Small intestine (tissue), 7 donors: ENCODE measurements around the gene ZC3H18. TPM values are rescaled to one million over a fixed set of nuclear protein-coding genes. Genes with fewer than 3 reads are reported as not detected.

Experiments used
- DNase-seq, 2 donors: peaks; one replicate each; pipeline versions ENCODE4 v3.0.0 to v3.0.0-alpha.2; 2013
- FAIRE-seq: peaks from 2 replicates; lab custom pipeline; 2012; peaks lifted over from hg19 to GRCh38; lab: Jason Lieb, UNC
- H3K27ac ChIP-seq, 3 donors: one replicate each; pipeline ENCODE4 v1.5.1; 2013; ENCODE audit warnings: low read length in 2 of 3, mild to moderate bottlenecking in 2 of 3, control low read depth in 1 of 3, inconsistent platforms in 1 of 3, low read depth in 1 of 3, moderate library complexity in 1 of 3
- H3K27me3 ChIP-seq, 3 donors: one replicate each; pipeline ENCODE4 v1.6.1; 2013; ENCODE audit warnings: low read length in 3 of 3, inconsistent platforms in 1 of 3; ENCODE audit not compliant: control insufficient read depth in 3 of 3, insufficient read depth in 3 of 3
- H3K36me3 ChIP-seq, 3 donors: one replicate each; pipeline ENCODE4 v1.6.1; 2013; ENCODE audit warnings: low read length in 3 of 3, inconsistent platforms in 1 of 3, low read depth in 1 of 3, mild to moderate bottlenecking in 1 of 3, moderate library complexity in 1 of 3; ENCODE audit not compliant: control insufficient read depth in 3 of 3, insufficient read depth in 2 of 3
- H3K4me1 ChIP-seq, 3 donors: one replicate each; pipeline ENCODE4 v1.6.1; 2013; ENCODE audit warnings: low read length in 2 of 3, inconsistent platforms in 1 of 3, low read depth in 1 of 3, mild to moderate bottlenecking in 1 of 3, moderate library complexity in 1 of 3; ENCODE audit not compliant: control insufficient read depth in 3 of 3, insufficient read depth in 2 of 3
- H3K4me3 ChIP-seq, 3 donors: one replicate each; pipeline ENCODE4 v1.5.1; 2013; ENCODE audit warnings: low read length in 3 of 3, control low read depth in 1 of 3, inconsistent platforms in 1 of 3, low read depth in 1 of 3, mild to moderate bottlenecking in 1 of 3, moderate library complexity in 1 of 3
- H3K9me3 ChIP-seq, 2 donors: one replicate each; pipeline ENCODE4 v1.6.1; 2013; ENCODE audit warnings: low read depth in 1 of 2, low read length in 1 of 2; ENCODE audit not compliant: control insufficient read depth in 2 of 2, insufficient read depth in 1 of 2
- WGBS, 3 donors: extraction: QIAGEN DNeasy Blood & Tissue Kit; methylation state at CpG; one replicate each; pipeline ENCODE4 v1.1.7; 2013; 5-methylcytosine and 5-hydroxymethylcytosine counted together
- polyA plus RNA-seq, 4 donors: library from polyadenylated mRNA; stranded (reverse) in 3 of 4; unstranded in 1 of 4; fragments of 200-250 nt in 3 of 4; fragments of 120-200 nt in 1 of 4; gene quantifications; one replicate each; pipeline versions ENCODE4 v1.2.1 to v1.2.3, GENCODE V29; 2013
- donor health status: healthy with polysubstance abuse.
- donor health status: control.
- donor health status: control.
- donor health status: Bipolar disorder and iron deficiency.
- donor health status: healthy.

ZC3H18 gene
- polyA plus RNA-seq, 4 donors = 19.7 to 31.9 (median 28.2) TPM

- Histone ChIP-seq H3K4me3 (no peak overlapping the region), H3K4me1 (peaks cover 7 to 64% (median 7%) of the 10 kb centered on the region in 3 donors), H3K27me3 (no peaks in the 10 kb centered on the region), H3K27ac (peak overlapping the region in 1 of 3 donors; percentile 18), H3K9me3 (no peaks in the 10 kb centered on the region), H3K36me3 (peaks cover 2 to 84% (median 5%) of the 10 kb centered on the region in 3 donors)
- WGBS, 3 donors = 88% methylated on average over 26 to 27 of the region's 27 CpGs
- DNase-seq (peak in 1 of 2 donors; percentile 31), FAIRE-seq (no peak)
Observed at GRCh38 chr16:88530051-88530857, 39.9 kb upstream of the ZC3H18 start.

- H3K4me1 ChIP-seq = peaks cover 4 to 58% (median 7%) of the 10 kb centered on the region in 3 donors
- peaks cover 2 to 84% (median 5%) of the 10 kb centered on the region in 3 donors for H3K36me3 ChIP-seq
- no peak overlapping the region for H3K4me3 ChIP-seq
- no peaks in the 10 kb centered on the region for H3K27me3 ChIP-seq
- WGBS, 3 donors = 76 to 80% (median 76%) methylated on average over 11 of the region's 11 CpGs
- H3K27ac ChIP-seq = peak overlapping the region in 1 of 3 donors; percentile 18
- DNase-seq (peak in 1 of 2 donors; percentile 72), FAIRE-seq (no peak)
- no peaks in the 10 kb centered on the region for H3K9me3 ChIP-seq
Observed at GRCh38 chr16:88530858-88531203, 39.4 kb upstream of the ZC3H18 start.

- peaks cover 2 to 84% (median 5%) of the 10 kb centered on the region in 3 donors for H3K36me3 ChIP-seq
- no peak overlapping the region for H3K27ac ChIP-seq
- H3K9me3 ChIP-seq = no peaks in the 10 kb centered on the region
- 78 to 83% (median 82%) methylated on average over 12 of the region's 12 CpGs for WGBS, 3 donors
- DNase-seq (peak in 1 of 2 donors; percentile 44), FAIRE-seq (no peak)
- peaks cover under 1 to 53% (median 6%) of the 10 kb centered on the region in 3 donors for H3K4me1 ChIP-seq
- no peaks in the 10 kb centered on the region for H3K27me3 ChIP-seq
- H3K4me3 ChIP-seq = no peak overlapping the region
Observed at GRCh38 chr16:88531346-88531745, 38.9 kb upstream of the ZC3H18 start.

GRCh38 chr16:88531931-88532433 is 38.2 kb upstream of the ZC3H18 start:
- peaks cover 2 to 84% (median 6%) of the 10 kb centered on the region in 3 donors for H3K36me3 ChIP-seq
- H3K27ac ChIP-seq = no peak overlapping the region
- DNase-seq = no peak
- H3K9me3 ChIP-seq = no peaks in the 10 kb centered on the region
- peaks cover 0 to 47% (median 4%) of the 10 kb centered on the region in 3 donors for H3K4me1 ChIP-seq
- H3K4me3 ChIP-seq = no peak overlapping the region
- 86 to 93% (median 92%) methylated on average over 31 to 34 of the region's 34 CpGs for WGBS, 3 donors
- H3K27me3 ChIP-seq = no peaks in the 10 kb centered on the region
- no peak for FAIRE-seq

- H3K4me1 ChIP-seq = peaks cover 0 to 40% (median 0%) of the 10 kb centered on the region in 3 donors
- H3K9me3 ChIP-seq = no peaks in the 10 kb centered on the region
- peak overlapping the region in 1 of 3 donors; percentile 2 for H3K4me3 ChIP-seq
- no peaks in the 10 kb centered on the region for H3K27me3 ChIP-seq
- DNase-seq (peak in 1 of 2 donors; percentile 36), FAIRE-seq (no peak)
- no peak overlapping the region for H3K27ac ChIP-seq
- peaks cover 2 to 85% (median 7%) of the 10 kb centered on the region in 3 donors for H3K36me3 ChIP-seq
- 82 to 86% (median 83%) methylated on average over 29 to 37 of the region's 37 CpGs for WGBS, 3 donors
Observed at GRCh38 chr16:88532434-88533241, 37.6 kb upstream of the ZC3H18 start.

GRCh38 chr16:88533381-88533917 is 36.8 kb upstream of the ZC3H18 start:
- H3K27ac ChIP-seq = no peak overlapping the region
- H3K36me3 ChIP-seq = peaks cover 2 to 78% (median 7%) of the 10 kb centered on the region in 3 donors
- no peaks in the 10 kb centered on the region for H3K9me3 ChIP-seq
- H3K27me3 ChIP-seq = no peaks in the 10 kb centered on the region
- 60 to 94% (median 91%) methylated on average over 56 to 79 of the region's 79 CpGs for WGBS, 3 donors
- H3K4me3 ChIP-seq = peak overlapping the region in 2 of 3 donors; percentile 61 to 78
- FAIRE-seq (no peak), DNase-seq (peak in 1 of 2 donors; percentile 42)
- peaks cover 0 to 35% (median 0%) of the 10 kb centered on the region in 3 donors for H3K4me1 ChIP-seq

- WGBS, 3 donors = 42 to 81% (median 78%) methylated on average over 56 to 114 of the region's 114 CpGs
- no peak for FAIRE-seq
- Histone ChIP-seq H3K27ac (peak overlapping the region in 1 of 3 donors; percentile 89), H3K27me3 (peaks cover 0 to 4% (median 3%) of the 10 kb centered on the region in 3 donors), H3K4me1 (peaks cover 0 to 33% (median 0%) of the 10 kb centered on the region in 3 donors), H3K36me3 (peaks cover 2 to 72% (median 7%) of the 10 kb centered on the region in 3 donors), H3K9me3 (no peaks in the 10 kb centered on the region), H3K4me3 (peak overlapping the region; percentile 19 to 78 (median 61))
- DNase-seq = peak in 1 of 2 donors; percentile 59
Observed at GRCh38 chr16:88533932-88534637, 36.1 kb upstream of the ZC3H18 start.
